Measurements from ENCODE around the gene LY6G6D. TPM values are rescaled to one million over a fixed set of nuclear protein-coding genes. Genes with fewer than 3 reads are reported as not detected.

LY6G6D gene
- total and polyA plus RNA-seq, 2 of the 13 experiments (the other 11 are each of a cell fraction or from before 2014, with no cell fraction given) = not detected

GRCh38 chr6:31763619-31763940 lies 48.4 kb downstream of the LY6G6D start (continued):
- no peak for TF ChIP-seq MEIS1 (CRISPR knock-in tag; IDR thresholded peaks at IDR 0.05; ENCODE audit: borderline replicate concordance)
- 0 out of 4 replicates have a peak, but pooled peaks of 1 of the 2 experiments have one; percentile 39 for TF ChIP-seq HMGXB4 (CRISPR knock-in tag; IDR thresholded peaks at IDR 0.05; ENCODE audit: borderline replicate concordance in 1 of 2, low read depth in 1 of 2)
- TF ChIP-seq ZNF691 (CRISPR knock-in tag; IDR thresholded peaks at IDR 0.05; ENCODE audit: borderline replicate concordance, low read depth) = peak; percentile 45; the same call in 1 of the 2 replicates
- peak; percentile 55; the same call in 1 of the 2 replicates for TF ChIP-seq IRF2 (CRISPR knock-in tag; IDR thresholded peaks at IDR 0.05)
- TF ChIP-seq ZNF232 (CRISPR knock-in tag; IDR thresholded peaks at IDR 0.05; ENCODE audit: borderline replicate concordance) = no peak
- TF ChIP-seq ZIK1 (CRISPR knock-in tag; IDR thresholded peaks at IDR 0.05; ENCODE audit: borderline replicate concordance, low read depth) = no peak; the same call in 1 of the 2 replicates
- TF ChIP-seq ZNF333 (CRISPR knock-in tag; IDR thresholded peaks at IDR 0.05; ENCODE audit: borderline replicate concordance) = no peak
- 0 out of 2 replicates have a peak, but pooled peaks have one; percentile 30 for TF ChIP-seq MIXL1 (CRISPR knock-in tag; IDR thresholded peaks at IDR 0.05)
- no peak for TF ChIP-seq ZNF451 (CRISPR knock-in tag; IDR thresholded peaks at IDR 0.05)
- TF ChIP-seq, protein P1, sequence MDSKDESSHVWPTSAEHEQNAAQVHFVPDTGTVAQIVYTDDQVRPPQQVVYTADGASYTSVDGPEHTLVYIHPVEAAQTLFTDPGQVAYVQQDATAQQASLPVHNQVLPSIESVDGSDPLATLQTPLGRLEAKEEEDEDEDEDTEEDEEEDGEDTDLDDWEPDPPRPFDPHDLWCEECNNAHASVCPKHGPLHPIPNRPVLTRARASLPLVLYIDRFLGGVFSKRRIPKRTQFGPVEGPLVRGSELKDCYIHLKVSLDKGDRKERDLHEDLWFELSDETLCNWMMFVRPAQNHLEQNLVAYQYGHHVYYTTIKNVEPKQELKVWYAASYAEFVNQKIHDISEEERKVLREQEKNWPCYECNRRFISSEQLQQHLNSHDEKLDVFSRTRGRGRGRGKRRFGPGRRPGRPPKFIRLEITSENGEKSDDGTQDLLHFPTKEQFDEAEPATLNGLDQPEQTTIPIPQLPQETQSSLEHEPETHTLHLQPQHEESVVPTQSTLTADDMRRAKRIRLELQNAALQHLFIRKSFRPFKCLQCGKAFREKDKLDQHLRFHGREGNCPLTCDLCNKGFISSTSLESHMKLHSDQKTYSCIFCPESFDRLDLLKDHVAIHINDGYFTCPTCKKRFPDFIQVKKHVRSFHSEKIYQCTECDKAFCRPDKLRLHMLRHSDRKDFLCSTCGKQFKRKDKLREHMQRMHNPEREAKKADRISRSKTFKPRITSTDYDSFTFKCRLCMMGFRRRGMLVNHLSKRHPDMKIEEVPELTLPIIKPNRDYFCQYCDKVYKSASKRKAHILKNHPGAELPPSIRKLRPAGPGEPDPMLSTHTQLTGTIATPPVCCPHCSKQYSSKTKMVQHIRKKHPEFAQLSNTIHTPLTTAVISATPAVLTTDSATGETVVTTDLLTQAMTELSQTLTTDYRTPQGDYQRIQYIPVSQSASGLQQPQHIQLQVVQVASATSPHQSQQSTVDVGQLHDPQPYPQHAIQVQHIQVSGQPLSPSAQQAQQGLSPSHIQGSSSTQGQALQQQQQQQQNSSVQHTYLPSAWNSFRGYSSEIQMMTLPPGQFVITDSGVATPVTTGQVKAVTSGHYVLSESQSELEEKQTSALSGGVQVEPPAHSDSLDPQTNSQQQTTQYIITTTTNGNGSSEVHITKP (CRISPR knock-in tag; IDR thresholded peaks at IDR 0.05; ENCODE audit: low read depth) = peak; percentile 97
- TF ChIP-seq TCF12 (IDR thresholded peaks at IDR 0.05) = no peak
- TF ChIP-seq TCF12 (CRISPR knock-in tag; IDR thresholded peaks at IDR 0.05) = no peak
- TF ChIP-seq MED1 (CRISPR knock-in tag; IDR thresholded peaks at IDR 0.05) = peak; percentile 18; the same call in 1 of the 2 replicates
- no peak for TF ChIP-seq ZNF597 (CRISPR knock-in tag; IDR thresholded peaks at IDR 0.05)
- TF ChIP-seq ZNF589 (CRISPR knock-in tag; conservative IDR thresholded peaks at IDR 0.05) = no peak
- TF ChIP-seq, protein P2, sequence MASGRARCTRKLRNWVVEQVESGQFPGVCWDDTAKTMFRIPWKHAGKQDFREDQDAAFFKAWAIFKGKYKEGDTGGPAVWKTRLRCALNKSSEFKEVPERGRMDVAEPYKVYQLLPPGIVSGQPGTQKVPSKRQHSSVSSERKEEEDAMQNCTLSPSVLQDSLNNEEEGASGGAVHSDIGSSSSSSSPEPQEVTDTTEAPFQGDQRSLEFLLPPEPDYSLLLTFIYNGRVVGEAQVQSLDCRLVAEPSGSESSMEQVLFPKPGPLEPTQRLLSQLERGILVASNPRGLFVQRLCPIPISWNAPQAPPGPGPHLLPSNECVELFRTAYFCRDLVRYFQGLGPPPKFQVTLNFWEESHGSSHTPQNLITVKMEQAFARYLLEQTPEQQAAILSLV (CRISPR knock-in tag; IDR thresholded peaks at IDR 0.05; ENCODE audit: borderline replicate concordance) = peak; percentile 27; the same call in 1 of the 2 replicates
- TF ChIP-seq HOMEZ (CRISPR knock-in tag; IDR thresholded peaks at IDR 0.05; ENCODE audit: low read depth) = 0 out of 2 replicates have a peak, but pooled peaks have one; percentile 59
- TF ChIP-seq NR2F6 (IDR thresholded peaks at IDR 0.05) = no peak
- peak; percentile 30; the same call in 1 of the 2 replicates for TF ChIP-seq NR2F6 (CRISPR knock-in tag; IDR thresholded peaks at IDR 0.05)
- no peak for TF ChIP-seq NPAS2 (CRISPR knock-in tag; IDR thresholded peaks at IDR 0.05; ENCODE audit: borderline replicate concordance)
- TF ChIP-seq HOXA3 (CRISPR knock-in tag; IDR thresholded peaks at IDR 0.05) = no peak

Measured in HepG2 (cell line).